B cell (primary cell): ENCODE data around the gene RCN1. TPM values are rescaled to one million over a fixed set of nuclear protein-coding genes. Genes with fewer than 3 reads are reported as not detected.

Source experiments
- ATAC-seq: fragments of 200-7000 bp; cut with Tn5 transposase; one replicate; pipeline ENCODE4 v1.10.0; 2021; ENCODE audit warnings: low read depth, mild to moderate bottlenecking, moderate number of reproducible peaks, moderate library complexity
- CTCF ChIA-PET: fragments of 350-600 bp; sonication (Branson Sonifier 250); formaldehyde crosslinking; loops from one replicate; lab custom pipeline; 2021; ENCODE audit warnings: antibody characterized with exemption, inconsistent platforms; lab: Charles Lee
- POLR2A ChIA-PET: fragments of 350-600 bp; sonication (Branson Sonifier 250); formaldehyde crosslinking; loops from one replicate; lab custom pipeline; 2021; ENCODE audit warnings: antibody characterized with exemption; lab: Charles Lee
- DNase-seq: peaks from one replicate; pipeline ENCODE4 v3.0.0; 2013
- H2AFZ ChIP-seq: 2 replicates; pipeline ENCODE4 v1.6.1; 2012; ENCODE audit warnings: mild to moderate bottlenecking, low read depth, low read length; ENCODE audit not compliant: insufficient read depth, poor library complexity, severe bottlenecking
- H3K27ac ChIP-seq, 2 donors: 1 replicate in 1 of 2; 2 replicates in 1 of 2; pipeline ENCODE4 v1.5.1; 2012 to 2013; ENCODE audit warnings: low read length in 2 of 2, mild to moderate bottlenecking in 2 of 2, moderate library complexity in 1 of 2
- H3K27me3 ChIP-seq, 4 experiments: fragments of 200-600 bp in 1 of 4; sonication (generic) in 1 of 4; replicated peaks in 1 of 4; 1 replicate in 2 of 4; 2 replicates in 2 of 4; pipeline versions ENCODE4 v1.6.1 to v1.7.0; 2013 to 2016; ENCODE audit warnings: low read length in 3 of 4, mild to moderate bottlenecking in 2 of 4, mixed read lengths in 1 of 4, moderate library complexity in 1 of 4; ENCODE audit not compliant: insufficient read depth in 4 of 4, control insufficient read depth in 3 of 4; ENCODE audit errors: control extremely low read depth in 1 of 4
- H3K36me3 ChIP-seq, 2 experiments: replicated peaks in 1 of 2; 1 replicate in 1 of 2; 2 replicates in 1 of 2; pipeline versions ENCODE4 v1.6.1 to v1.7.1; 2013; ENCODE audit warnings: low read length in 1 of 2; ENCODE audit not compliant: insufficient read depth in 2 of 2, control insufficient read depth in 1 of 2; ENCODE audit errors: control extremely low read depth in 1 of 2, extremely low read depth in 1 of 2
- H3K4me1 ChIP-seq, 2 donors: fragments of 200-600 bp in 1 of 2; sonication (generic) in 1 of 2; 1 replicate in 1 of 2; 2 replicates in 1 of 2; pipeline versions ENCODE4 v1.5.1 to v1.6.1; 2013 to 2017; ENCODE audit warnings: low read length in 2 of 2; ENCODE audit not compliant: control insufficient read depth in 2 of 2, insufficient read depth in 2 of 2
- H3K4me2 ChIP-seq: replicated peaks from 2 replicates; pipeline ENCODE3; 2012; ENCODE audit warnings: mild to moderate bottlenecking, low read depth, low read length; ENCODE audit not compliant: poor library complexity, severe bottlenecking
- H3K4me3 ChIP-seq, 5 experiments: fragments of 200-600 bp in 1 of 5; sonication (generic) in 1 of 5; 1 replicate in 3 of 5; 2 replicates in 2 of 5; pipeline versions ENCODE4 v1.5.1 to v1.7.0; 2011 to 2016; ENCODE audit warnings: low read length in 4 of 5, mild to moderate bottlenecking in 4 of 5, low read depth in 2 of 5, control low read depth in 1 of 5, moderate library complexity in 1 of 5; ENCODE audit not compliant: insufficient read depth in 1 of 5; ENCODE audit errors: control extremely low read depth in 1 of 5, extremely low read depth in 1 of 5
- H3K79me2 ChIP-seq: fragments of 200-600 bp; sonication (generic); one replicate; pipeline ENCODE4 v1.6.0; 2016; ENCODE audit warnings: low read length; ENCODE audit not compliant: control insufficient read depth, insufficient read depth
- H3K9ac ChIP-seq: fragments of 200-600 bp; sonication (generic); 2 replicates; pipeline ENCODE4 v1.6.1; 2017; ENCODE audit warnings: mild to moderate bottlenecking, low read length, moderate library complexity
- H3K9me3 ChIP-seq, 3 donors: one replicate each; pipeline versions ENCODE4 v1.6.1 to v1.7.1; 2013; ENCODE audit warnings: low read length in 2 of 3; ENCODE audit not compliant: control insufficient read depth in 2 of 3, insufficient read depth in 1 of 3; ENCODE audit errors: control extremely low read depth in 1 of 3
- H4K20me1 ChIP-seq: 2 replicates; pipeline ENCODE4 v1.6.0; 2012; ENCODE audit warnings: mild to moderate bottlenecking, low read length; ENCODE audit not compliant: insufficient read depth, control insufficient read depth, poor library complexity, severe bottlenecking
- H3K27ac Mint-ChIP-seq: one replicate; pipeline ENCODE4 v1.8.0; 2021; ENCODE audit warnings: mixed read lengths
- H3K27me3 Mint-ChIP-seq: one replicate; pipeline ENCODE4 v1.8.0; 2021; ENCODE audit warnings: mixed read lengths
- H3K4me1 Mint-ChIP-seq: one replicate; pipeline ENCODE4 v1.8.0; 2021; ENCODE audit warnings: mixed read lengths
- H3K4me3 Mint-ChIP-seq: one replicate; pipeline ENCODE4 v1.8.0; 2021; ENCODE audit warnings: mixed read lengths
- H3K9me3 Mint-ChIP-seq: one replicate; pipeline ENCODE4 v1.8.0; 2022; ENCODE audit warnings: mixed read lengths; ENCODE audit not compliant: insufficient read depth
- CTCF ChIP-seq: fragments of 200-600 bp; IDR thresholded peaks from one replicate; pipeline ENCODE4 v1.8.0; 2022; ENCODE audit warnings: antibody characterized with exemption, mild to moderate bottlenecking
- EZH2 ChIP-seq: IDR thresholded peaks from 2 replicates; pipeline ENCODE4 v1.6.1; 2012; ENCODE audit warnings: borderline replicate concordance, low read depth, mild to moderate bottlenecking, moderate library complexity, low read length; ENCODE audit not compliant: insufficient read depth, poor library complexity, severe bottlenecking
- WGBS: methylation state at CpG from one replicate; pipeline ENCODE4 v1.1.5; 2013; ENCODE audit warnings: missing lambda C conversion rate; ENCODE audit not compliant: insufficient coverage; 5-methylcytosine and 5-hydroxymethylcytosine counted together
- intact Hi-C: fragments of 100-400 bp; cut with micrococcal nuclease; formaldehyde crosslinking; loops from one replicate; pipeline ENCODE4 v1.10.0; 2022
- polyA plus RNA-seq: library from polyadenylated mRNA; depleted of rRNA; stranded (reverse); fragments of >200 nt; gene quantifications from 2 replicates; pipeline ENCODE4 v1.2.3, GENCODE V29; 2012
- total RNA-seq, 2 donors: library from RNA; stranded (reverse); fragments of 120-200 nt in 1 of 2; gene quantifications; 1 replicate in 1 of 2; 2 replicates in 1 of 2; pipeline versions ENCODE4 v1.2.3 to v1.2.4, GENCODE V29; 2013 to 2022

RCN1 gene
- total and polyA plus RNA-seq, 2 donors (not counting 1 experiment from before 2014, with no cell fraction given), result 2.6 to 3.8 TPM

GRCh38 chr11:32056438-32056837, 34.4 kb upstream of the RCN1 start:
- H3K9me3 ChIP-seq, result no peaks in the 10 kb centered on the region
- no peak overlapping the region for H3K4me3 ChIP-seq
- H3K27ac ChIP-seq, result no peak overlapping the region
- DNase-seq (no peak), ATAC-seq (no peak)
- Mint-ChIP-seq H3K27me3 (peaks cover 52% of the 10 kb centered on the region), H3K9me3 (no peaks in the 10 kb centered on the region), H3K4me1 (no peaks in the 10 kb centered on the region), H3K4me3 (no peak overlapping the region), H3K27ac (no peak overlapping the region)
- H3K9ac ChIP-seq, result no peak overlapping the region
- TF ChIP-seq EZH2 (no peak), CTCF (no peak)
- H2AFZ ChIP-seq, result no peak overlapping the region
- intact Hi-C loops, result no loop called here
- 15% methylated on average over 2 of the region's 6 CpGs for WGBS
- POLR2A ChIA-PET, result no interaction called here
- no peaks in the 10 kb centered on the region for H4K20me1 ChIP-seq
- H3K36me3 ChIP-seq, result no peaks in the 10 kb centered on the region
- no peaks in the 10 kb centered on the region for H3K79me2 ChIP-seq
- H3K4me2 ChIP-seq, result no peak overlapping the region
- H3K4me1 ChIP-seq, result no peaks in the 10 kb centered on the region
- H3K27me3 ChIP-seq, result peaks cover 0 to 5% (median 2%) of the 10 kb centered on the region in 4 experiments
- CTCF ChIA-PET, result interaction anchor here (0.7 to 13.1 kb wide), 2 partner anchors 123 to 188 kb away, joined by 3 to 197 read pairs; no protein-coding TSS in a partner anchor

GRCh38 chr11:32059686-32060462, 31.0 kb upstream of the RCN1 start:
- POLR2A ChIA-PET, result no interaction called here
- intact Hi-C loops, result no loop called here
- Histone ChIP-seq H3K27ac (no peak overlapping the region), H3K9me3 (no peaks in the 10 kb centered on the region), H3K9ac (no peak overlapping the region), H2AFZ (no peak overlapping the region), H3K27me3 (peaks cover 0 to 3% (median 1%) of the 10 kb centered on the region in 4 experiments), H3K4me2 (no peak overlapping the region), H3K36me3 (no peaks in the 10 kb centered on the region), H3K4me1 (no peaks in the 10 kb centered on the region), H4K20me1 (no peaks in the 10 kb centered on the region), H3K4me3 (no peak overlapping the region), H3K79me2 (no peaks in the 10 kb centered on the region)
- no CpG with 5 or more reads among the region's 6 CpGs for WGBS
- TF ChIP-seq EZH2, result no peak
- no peak for TF ChIP-seq CTCF
- Mint-ChIP-seq H3K4me1 (no peaks in the 10 kb centered on the region), H3K4me3 (no peak overlapping the region), H3K27me3 (peaks cover 48% of the 10 kb centered on the region), H3K9me3 (no peaks in the 10 kb centered on the region), H3K27ac (no peak overlapping the region)
- CTCF ChIA-PET, result no interaction called here
- ATAC-seq (no peak), DNase-seq (no peak)
